Body of pancreas (tissue), 4 donors: ENCODE data around the gene FERMT1.

Experiments used
- POLR2A ChIP-seq, 3 donors: fragments of 450-650 bp; IDR thresholded peaks; one replicate each; pipeline ENCODE4 v1.6.1; 2016; ENCODE audit warnings: antibody characterized with exemption in 3 of 3, mild to moderate bottlenecking in 2 of 3
- TF ChIP-seq, protein P1 (sequence below), 7 experiments: fragments of 450-650 bp in 4 of 7; fragments of 200-600 bp in 3 of 7; sonication (generic) in 3 of 7; IDR thresholded peaks; one replicate each; pipeline ENCODE4 v1.5.1; 2016 to 2019; ENCODE audit warnings: antibody characterized with exemption in 7 of 7

DNA sequence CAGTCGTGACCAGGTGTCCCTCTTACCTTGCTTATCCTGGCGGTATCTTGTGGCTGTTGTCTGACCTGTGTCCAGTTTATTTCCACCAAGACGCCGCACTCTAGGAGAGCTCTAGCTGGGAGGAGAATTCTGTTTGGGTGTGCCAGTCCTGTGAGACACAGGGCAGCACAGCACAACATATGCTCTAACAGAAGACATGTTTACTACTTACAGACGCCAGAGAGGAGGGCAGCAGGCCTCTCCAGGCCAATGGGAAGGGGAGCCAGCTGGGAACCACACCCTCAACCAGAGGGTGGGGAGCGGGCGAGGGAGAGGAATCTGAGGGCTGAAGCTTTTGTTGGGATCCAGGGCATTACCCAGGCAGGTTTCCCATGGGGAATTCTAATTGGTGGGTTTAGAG lies 25.2 kb upstream of the FERMT1 start:
- TF ChIP-seq, protein P1, sequence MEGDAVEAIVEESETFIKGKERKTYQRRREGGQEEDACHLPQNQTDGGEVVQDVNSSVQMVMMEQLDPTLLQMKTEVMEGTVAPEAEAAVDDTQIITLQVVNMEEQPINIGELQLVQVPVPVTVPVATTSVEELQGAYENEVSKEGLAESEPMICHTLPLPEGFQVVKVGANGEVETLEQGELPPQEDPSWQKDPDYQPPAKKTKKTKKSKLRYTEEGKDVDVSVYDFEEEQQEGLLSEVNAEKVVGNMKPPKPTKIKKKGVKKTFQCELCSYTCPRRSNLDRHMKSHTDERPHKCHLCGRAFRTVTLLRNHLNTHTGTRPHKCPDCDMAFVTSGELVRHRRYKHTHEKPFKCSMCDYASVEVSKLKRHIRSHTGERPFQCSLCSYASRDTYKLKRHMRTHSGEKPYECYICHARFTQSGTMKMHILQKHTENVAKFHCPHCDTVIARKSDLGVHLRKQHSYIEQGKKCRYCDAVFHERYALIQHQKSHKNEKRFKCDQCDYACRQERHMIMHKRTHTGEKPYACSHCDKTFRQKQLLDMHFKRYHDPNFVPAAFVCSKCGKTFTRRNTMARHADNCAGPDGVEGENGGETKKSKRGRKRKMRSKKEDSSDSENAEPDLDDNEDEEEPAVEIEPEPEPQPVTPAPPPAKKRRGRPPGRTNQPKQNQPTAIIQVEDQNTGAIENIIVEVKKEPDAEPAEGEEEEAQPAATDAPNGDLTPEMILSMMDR (IDR thresholded peaks at IDR 0.05) = no peak
- TF ChIP-seq POLR2A (IDR thresholded peaks at IDR 0.05) = no peak
